CD8-positive, alpha-beta memory T cell (primary cell): Measurements from ENCODE around the gene GAS2. TPM values are rescaled to one million over a fixed set of nuclear protein-coding genes. Genes with fewer than 3 reads are reported as not detected.

Source experiments
- CTCF ChIA-PET: fragments of 350-600 bp; sonication (Branson Sonifier 250); formaldehyde crosslinking; loops from one replicate; lab custom pipeline; 2021; ENCODE audit warnings: antibody characterized with exemption; lab: Charles Lee
- POLR2A ChIA-PET: fragments of 350-600 bp; sonication (Branson Sonifier 250); formaldehyde crosslinking; loops from one replicate; lab custom pipeline; 2021; ENCODE audit warnings: antibody characterized with exemption; lab: Charles Lee
- DNase-seq, 5 donors: peaks; one replicate each; pipeline versions ENCODE4 v3.0.0 to v3.0.0-alpha.2; 2020 to 2022; ENCODE audit warnings: mixed read lengths in 1 of 5
- H3K27ac ChIP-seq: one replicate; pipeline ENCODE4 v1.7.0; 2013; ENCODE audit warnings: low read depth, mild to moderate bottlenecking, low read length, moderate library complexity
- H3K27me3 ChIP-seq: 2 replicates; pipeline ENCODE4 v1.7.0; 2013; ENCODE audit warnings: low read length, mild to moderate bottlenecking; ENCODE audit not compliant: insufficient read depth, poor library complexity, severe bottlenecking
- H3K36me3 ChIP-seq: 2 replicates; pipeline ENCODE4 v1.7.0; 2013; ENCODE audit warnings: mild to moderate bottlenecking, low read length, moderate library complexity; ENCODE audit not compliant: insufficient read depth
- H3K4me1 ChIP-seq: 2 replicates; pipeline ENCODE4 v1.7.0; 2013; ENCODE audit warnings: mild to moderate bottlenecking, low read length, moderate library complexity; ENCODE audit not compliant: insufficient read depth
- H3K4me3 ChIP-seq: 2 replicates; pipeline ENCODE4 v1.7.0; 2013; ENCODE audit warnings: mild to moderate bottlenecking, low read length
- H3K9me3 ChIP-seq: 2 replicates; pipeline ENCODE4 v1.7.0; 2013; ENCODE audit warnings: mild to moderate bottlenecking, low read length
- H3K27ac Mint-ChIP-seq, 8 donors: one replicate each; pipeline ENCODE4 v1.8.0; 2020 to 2021; ENCODE audit warnings: mixed read lengths in 8 of 8, mild to moderate bottlenecking in 6 of 8, inconsistent platforms in 3 of 8, moderate library complexity in 3 of 8
- H3K27me3 Mint-ChIP-seq, 2 donors: one replicate each; pipeline ENCODE4 v1.8.0; 2020 to 2021; ENCODE audit warnings: mixed read lengths in 2 of 2, mild to moderate bottlenecking in 1 of 2, moderate library complexity in 1 of 2
- H3K36me3 Mint-ChIP-seq, 3 donors: one replicate each; pipeline ENCODE4 v1.8.0; 2020 to 2021; ENCODE audit warnings: mixed read lengths in 3 of 3, inconsistent platforms in 1 of 3, mild to moderate bottlenecking in 1 of 3
- H3K4me1 Mint-ChIP-seq, 3 donors: one replicate each; pipeline ENCODE4 v1.8.0; 2020 to 2021; ENCODE audit warnings: mixed read lengths in 3 of 3, inconsistent platforms in 1 of 3, mild to moderate bottlenecking in 1 of 3
- H3K4me3 Mint-ChIP-seq, 7 donors: one replicate each; pipeline ENCODE4 v1.8.0; 2020 to 2021; ENCODE audit warnings: mixed read lengths in 7 of 7, mild to moderate bottlenecking in 6 of 7, moderate library complexity in 4 of 7, inconsistent platforms in 2 of 7
- H3K9me3 Mint-ChIP-seq, 5 donors: one replicate each; pipeline ENCODE4 v1.8.0; 2020 to 2022; ENCODE audit warnings: mixed read lengths in 5 of 5, mild to moderate bottlenecking in 3 of 5, moderate library complexity in 2 of 5, inconsistent platforms in 1 of 5
- polyA plus RNA-seq: library from polyadenylated mRNA; unstranded; fragments of 300-500 nt; fragmentation: Illumina TruSeq; gene quantifications from one replicate; pipeline ENCODE4 v1.2.3, GENCODE V29; 2021
- total RNA-seq, 2 experiments: library from RNA; stranded (reverse); gene quantifications; one replicate each; pipeline ENCODE4 v1.2.3, GENCODE V29; 2021

The GAS2 gene
- total and polyA plus RNA-seq, 3 experiments from 2014 or later, result 1.7 to 3.5 (median 2.7) TPM

DNA sequence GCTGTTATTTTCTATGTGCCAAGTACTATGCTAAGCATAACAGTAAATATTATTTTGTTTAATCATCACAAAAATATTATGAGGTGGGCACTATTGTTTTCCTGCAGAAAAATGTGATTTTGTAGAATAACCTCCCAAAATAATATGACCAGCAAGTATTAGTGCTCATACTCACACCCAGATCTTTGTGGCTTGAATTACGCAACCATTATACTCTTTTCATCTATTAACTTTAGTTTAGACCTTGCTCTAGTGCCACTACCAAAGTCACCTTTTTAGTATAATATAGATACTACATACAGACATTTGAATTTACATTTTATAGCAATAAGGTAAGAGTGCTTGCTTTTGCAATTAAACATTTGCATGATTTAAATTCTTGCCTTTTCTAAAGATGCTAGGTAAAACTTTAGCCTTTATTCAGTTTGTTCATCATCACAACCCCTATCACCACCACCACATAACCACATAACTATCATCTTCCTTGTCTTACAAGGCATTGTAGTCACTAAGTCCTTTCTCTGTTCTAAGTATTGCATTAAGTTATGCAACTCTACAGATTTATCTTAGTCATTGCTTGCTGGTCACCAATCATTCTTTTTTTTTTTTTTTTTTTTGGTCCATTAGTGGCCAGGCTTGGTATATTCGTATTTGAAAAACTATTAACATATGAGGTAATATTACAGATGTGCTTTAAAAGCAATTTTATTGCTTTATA lies 68.4 kb downstream of the GAS2 start:
- H3K9me3 Mint-ChIP-seq, result no peaks in the 10 kb centered on the region
- no peak overlapping the region for H3K4me3 ChIP-seq
- no peak overlapping the region for H3K4me3 Mint-ChIP-seq
- DNase-seq, result no peak
- H3K4me1 ChIP-seq, result no peaks in the 10 kb centered on the region
- CTCF ChIA-PET, result no interaction called here
- H3K9me3 ChIP-seq, result no peaks in the 10 kb centered on the region
- no peaks in the 10 kb centered on the region for H3K27me3 ChIP-seq
- no peak overlapping the region for H3K27ac ChIP-seq
- H3K36me3 ChIP-seq, result no peaks in the 10 kb centered on the region
- no peak overlapping the region for H3K27ac Mint-ChIP-seq
- no peaks in the 10 kb centered on the region for H3K36me3 Mint-ChIP-seq
- peaks cover 3 to 16% of the 10 kb centered on the region in 2 donors for H3K27me3 Mint-ChIP-seq
- no peaks in the 10 kb centered on the region for H3K4me1 Mint-ChIP-seq
- POLR2A ChIA-PET, result no interaction called here

DNA sequence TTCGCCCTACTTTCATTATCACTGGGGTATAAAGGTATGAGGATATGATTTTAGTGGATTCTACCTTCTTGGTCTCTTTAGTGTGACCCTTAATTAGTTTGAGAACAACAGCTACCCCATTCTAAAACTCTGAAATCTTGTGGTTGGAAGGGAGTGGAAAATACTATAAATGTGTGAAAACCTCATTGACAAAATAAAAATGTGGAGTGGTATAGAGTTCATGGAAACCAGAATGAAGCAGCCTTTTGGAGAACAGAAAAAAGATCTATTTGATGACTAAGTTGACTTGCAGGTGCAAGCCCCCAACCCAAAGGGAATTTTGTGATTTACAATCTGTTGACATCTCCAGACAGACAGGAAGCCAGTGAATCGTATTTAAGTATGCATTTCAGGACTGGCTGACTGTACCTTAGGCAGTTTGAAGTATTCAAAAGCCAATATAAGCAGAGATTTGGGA lies 75.8 kb downstream of the GAS2 start:
- H3K9me3 Mint-ChIP-seq, result peaks cover 0 to 1% (median 0%) of the 10 kb centered on the region in 5 donors
- CTCF ChIA-PET, result no interaction called here
- no peak overlapping the region for H3K27ac ChIP-seq

DNA sequence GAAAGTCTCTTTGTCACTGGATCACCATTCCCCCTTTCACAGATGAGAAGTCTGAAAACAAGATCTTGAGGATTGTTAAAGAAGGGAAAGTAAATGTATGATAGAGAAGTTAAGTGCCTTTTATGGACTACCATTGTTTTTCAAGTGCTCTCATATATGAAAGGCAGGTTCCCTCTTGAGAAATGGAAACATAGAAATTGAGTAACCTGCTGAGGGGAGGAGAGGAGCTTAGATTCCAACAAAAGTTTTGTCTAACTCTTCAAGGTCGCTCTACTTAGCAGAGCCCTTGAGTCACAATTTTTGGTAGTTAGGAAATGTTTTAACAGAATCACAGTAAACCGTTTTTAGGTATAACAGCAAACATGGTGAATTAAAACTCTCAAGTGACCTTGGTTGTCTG lies 83.1 kb downstream of the GAS2 start:
- Mint-ChIP-seq H3K27ac (no peak overlapping the region), H3K9me3 (no peaks in the 10 kb centered on the region)

More for the DNA sequence above, 75.8 kb downstream of the GAS2 start:
- Histone ChIP-seq H3K36me3 (no peaks in the 10 kb centered on the region), H3K4me3 (no peak overlapping the region), H3K27me3 (no peaks in the 10 kb centered on the region), H3K4me1 (no peaks in the 10 kb centered on the region), H3K9me3 (no peaks in the 10 kb centered on the region)
- no peak overlapping the region for H3K4me3 Mint-ChIP-seq
- H3K4me1 Mint-ChIP-seq, result no peaks in the 10 kb centered on the region
- no peak for DNase-seq
- POLR2A ChIA-PET, result no interaction called here
- peak overlapping the region in 1 of 8 donors; percentile 59 for H3K27ac Mint-ChIP-seq
- peaks cover 12 to 35% of the 10 kb centered on the region in 2 donors for H3K27me3 Mint-ChIP-seq
- H3K36me3 Mint-ChIP-seq, result no peaks in the 10 kb centered on the region

DNA sequence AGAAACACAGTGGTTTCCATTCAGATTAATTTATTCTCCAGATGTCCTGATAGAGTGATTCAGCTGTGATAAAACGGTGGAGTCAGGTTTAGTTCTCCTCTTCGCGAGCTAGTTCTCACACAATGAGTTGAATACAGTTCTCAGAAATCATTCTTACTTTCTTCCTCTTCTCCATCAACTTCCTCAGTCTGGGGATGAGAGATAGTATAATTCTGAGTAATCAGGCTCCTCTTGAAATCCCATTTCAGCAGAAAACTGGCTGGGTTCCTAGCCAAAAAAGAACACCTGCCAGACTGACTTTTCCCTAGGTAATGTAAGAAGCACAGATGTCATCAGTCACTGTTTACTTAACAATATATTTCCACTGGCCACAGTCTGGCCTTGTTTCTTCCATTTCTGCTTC lies 86.5 kb downstream of the GAS2 start:
- no peak overlapping the region for H3K4me3 ChIP-seq

More for the DNA sequence above, 83.1 kb downstream of the GAS2 start:
- ChIA-PET POLR2A (no interaction called here), CTCF (no interaction called here)
- no peak overlapping the region for H3K4me3 Mint-ChIP-seq
- no peaks in the 10 kb centered on the region for H3K4me1 ChIP-seq
- no peak overlapping the region for H3K4me3 ChIP-seq
- no peaks in the 10 kb centered on the region for H3K36me3 Mint-ChIP-seq
- DNase-seq, result no peak
- no peak overlapping the region for H3K27ac ChIP-seq
- H3K27me3 ChIP-seq, result no peaks in the 10 kb centered on the region
- peaks cover 7 to 10% of the 10 kb centered on the region in 2 donors for H3K27me3 Mint-ChIP-seq
- H3K4me1 Mint-ChIP-seq, result no peaks in the 10 kb centered on the region
- no peaks in the 10 kb centered on the region for H3K36me3 ChIP-seq
- H3K9me3 ChIP-seq, result no peaks in the 10 kb centered on the region

DNA sequence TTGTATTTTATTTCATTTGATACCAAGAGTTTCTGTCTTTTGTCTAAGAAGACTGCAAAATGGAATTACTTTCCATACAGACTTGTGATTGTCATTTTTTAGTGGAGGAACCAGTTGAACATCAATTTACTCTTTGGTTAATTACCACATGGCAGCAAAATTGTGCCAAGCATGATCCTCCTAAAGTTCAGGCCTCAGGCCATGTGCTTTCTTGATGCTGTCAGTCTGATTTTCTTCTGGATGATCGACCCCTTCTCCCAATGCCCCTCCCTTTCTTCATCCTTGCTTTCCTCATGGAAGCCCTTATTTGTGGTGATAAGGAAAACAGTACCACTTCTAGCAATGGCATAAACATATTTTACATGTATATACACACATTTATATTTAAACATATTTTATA lies 87.0 kb downstream of the GAS2 start:
- Mint-ChIP-seq H3K27me3 (peaks cover 2 to 6% of the 10 kb centered on the region in 2 donors), H3K4me3 (no peak overlapping the region), H3K36me3 (no peaks in the 10 kb centered on the region), H3K4me1 (no peaks in the 10 kb centered on the region), H3K9me3 (no peaks in the 10 kb centered on the region), H3K27ac (no peak overlapping the region)
- Histone ChIP-seq H3K27ac (no peak overlapping the region), H3K27me3 (no peaks in the 10 kb centered on the region), H3K9me3 (no peaks in the 10 kb centered on the region), H3K4me3 (no peak overlapping the region), H3K36me3 (no peaks in the 10 kb centered on the region), H3K4me1 (no peaks in the 10 kb centered on the region)
- ChIA-PET CTCF (no interaction called here), POLR2A (no interaction called here)
- DNase-seq, result no peak

More for the DNA sequence above, 86.5 kb downstream of the GAS2 start:
- Histone ChIP-seq H3K4me1 (no peaks in the 10 kb centered on the region), H3K9me3 (no peaks in the 10 kb centered on the region), H3K27me3 (no peaks in the 10 kb centered on the region), H3K27ac (no peak overlapping the region), H3K36me3 (no peaks in the 10 kb centered on the region)
- Mint-ChIP-seq H3K36me3 (no peaks in the 10 kb centered on the region), H3K27ac (no peak overlapping the region), H3K9me3 (no peaks in the 10 kb centered on the region), H3K4me3 (no peak overlapping the region), H3K4me1 (no peaks in the 10 kb centered on the region), H3K27me3 (peaks cover 2 to 6% of the 10 kb centered on the region in 2 donors)
- ChIA-PET POLR2A (no interaction called here), CTCF (no interaction called here)
- no peak for DNase-seq

DNA sequence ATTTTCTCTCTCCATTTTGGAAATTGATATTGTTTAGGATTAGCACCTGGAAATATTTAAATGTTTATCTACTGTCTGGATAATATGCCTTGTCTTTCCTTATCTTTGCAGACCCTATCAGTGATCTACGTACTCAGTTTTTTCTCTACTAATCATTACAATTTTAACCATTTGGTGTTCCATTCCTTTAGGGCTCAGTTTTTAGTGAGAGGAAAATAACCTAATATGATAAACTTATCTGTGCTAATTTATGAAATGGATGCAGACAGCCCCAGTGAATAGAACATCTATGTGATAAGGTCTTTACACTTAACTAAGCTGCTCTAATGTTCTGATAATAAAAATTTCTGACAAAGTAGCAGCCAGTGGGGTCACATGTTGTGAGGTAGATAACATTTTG lies 94.7 kb downstream of the GAS2 start:
- CTCF ChIA-PET, result no interaction called here
- Histone ChIP-seq H3K27me3 (no peaks in the 10 kb centered on the region), H3K4me3 (no peak overlapping the region), H3K27ac (no peak overlapping the region), H3K36me3 (no peaks in the 10 kb centered on the region), H3K9me3 (no peaks in the 10 kb centered on the region), H3K4me1 (no peaks in the 10 kb centered on the region)
- H3K4me3 Mint-ChIP-seq, result no peak overlapping the region
- H3K4me1 Mint-ChIP-seq, result no peaks in the 10 kb centered on the region
- H3K36me3 Mint-ChIP-seq, result no peaks in the 10 kb centered on the region
- POLR2A ChIA-PET, result no interaction called here
- no peak overlapping the region for H3K27ac Mint-ChIP-seq
- H3K27me3 Mint-ChIP-seq, result peaks cover 0 to 1% of the 10 kb centered on the region in 2 donors
- DNase-seq, result no peak
- H3K9me3 Mint-ChIP-seq, result no peaks in the 10 kb centered on the region

DNA sequence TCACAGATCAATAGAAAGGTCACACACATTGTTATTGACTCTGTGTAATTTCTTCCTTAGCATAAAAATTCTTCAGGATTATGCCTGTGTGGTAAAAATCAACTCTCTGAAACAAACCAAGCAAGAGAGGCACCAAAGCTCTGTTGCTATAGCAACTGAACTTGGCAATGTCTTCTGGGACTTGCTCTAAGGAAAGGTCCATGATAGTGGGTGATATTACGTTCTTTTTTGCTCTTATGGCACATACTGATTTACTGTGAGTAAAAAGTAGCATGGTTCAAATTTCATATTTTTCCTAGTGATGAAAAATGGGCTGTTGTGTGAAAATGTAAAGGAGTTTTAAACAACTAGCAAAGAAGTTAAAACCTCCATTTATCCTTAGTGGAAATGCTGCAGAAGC lies 96.8 kb downstream of the GAS2 start:
- H3K36me3 ChIP-seq, result no peaks in the 10 kb centered on the region
- no peak overlapping the region for H3K4me3 ChIP-seq
- DNase-seq, result no peak
- no peaks in the 10 kb centered on the region for H3K9me3 ChIP-seq
- peaks cover 0 to 1% of the 10 kb centered on the region in 2 donors for H3K27me3 Mint-ChIP-seq
- no peak overlapping the region for H3K27ac Mint-ChIP-seq
- no peaks in the 10 kb centered on the region for H3K4me1 Mint-ChIP-seq
- no peaks in the 10 kb centered on the region for H3K9me3 Mint-ChIP-seq
- no peak overlapping the region for H3K4me3 Mint-ChIP-seq
- H3K27ac ChIP-seq, result no peak overlapping the region
- no peaks in the 10 kb centered on the region for H3K27me3 ChIP-seq
- ChIA-PET POLR2A (no interaction called here), CTCF (no interaction called here)
- no peaks in the 10 kb centered on the region for H3K4me1 ChIP-seq
- no peaks in the 10 kb centered on the region for H3K36me3 Mint-ChIP-seq

DNA sequence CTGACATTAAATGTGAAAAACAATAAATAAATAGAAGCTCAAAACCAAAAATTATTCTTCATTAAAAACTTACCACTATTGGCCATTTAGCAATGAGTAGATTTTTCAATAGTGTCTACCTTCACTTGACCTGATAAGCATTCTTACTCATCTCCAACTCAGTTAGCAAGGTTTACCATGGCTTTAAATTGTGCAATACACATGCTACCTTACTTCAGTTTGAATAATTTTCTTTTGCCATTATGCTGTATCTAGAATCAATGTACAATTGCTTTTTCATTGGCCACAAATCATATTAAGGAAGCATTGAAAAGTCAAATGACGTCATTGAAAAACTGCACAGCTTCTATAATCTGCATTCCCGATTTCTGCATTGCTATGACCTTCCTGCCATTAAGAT lies 98.3 kb downstream of the GAS2 start:
- Histone ChIP-seq H3K4me3 (no peak overlapping the region), H3K9me3 (no peaks in the 10 kb centered on the region), H3K27ac (no peak overlapping the region), H3K4me1 (no peaks in the 10 kb centered on the region), H3K36me3 (no peaks in the 10 kb centered on the region), H3K27me3 (no peaks in the 10 kb centered on the region)
- no peak overlapping the region for H3K4me3 Mint-ChIP-seq
- no peaks in the 10 kb centered on the region for H3K4me1 Mint-ChIP-seq
- H3K27me3 Mint-ChIP-seq, result peaks cover 0 to 1% of the 10 kb centered on the region in 2 donors
- H3K27ac Mint-ChIP-seq, result no peak overlapping the region
- no peaks in the 10 kb centered on the region for H3K36me3 Mint-ChIP-seq
- no peak for DNase-seq
- POLR2A ChIA-PET, result no interaction called here
- CTCF ChIA-PET, result no interaction called here
- H3K9me3 Mint-ChIP-seq, result no peaks in the 10 kb centered on the region
